GM12878 (cell line): ENCODE data around the gene THRB. TPM values are rescaled to one million over a fixed set of nuclear protein-coding genes. Genes with fewer than 3 reads are reported as not detected.

Experiments used
- ATAC-seq: fragments of 200-7000 bp; cut with Tn5 transposase; 3 replicates; pipeline ENCODE4 v1.9.1; 2020; ENCODE audit warnings: mild to moderate bottlenecking, moderate library complexity
- BruUV-seq: library from RNA; stranded (reverse); fragments of 400-500 nt; replicated peaks from 2 replicates; lab custom pipeline; 2021; lab: Mats Ljungman, UMichigan
- CTCF ChIA-PET: fragments of 300-600 bp; sonication (Branson Sonifier 250); formaldehyde crosslinking; extraction: SDS; loops from one replicate; lab custom pipeline; 2021; ENCODE audit warnings: inconsistent platforms; lab: Yijun Ruan, JAX
- POLR2A ChIA-PET: fragments of 350-600 bp; formaldehyde crosslinking; extraction: SDS; loops from one replicate; lab custom pipeline; 2021; ENCODE audit warnings: inconsistent platforms; lab: Charles Lee
- RAD21 ChIA-PET: fragments of 300-600 bp; sonication (Branson Sonifier 250); formaldehyde crosslinking; loops from one replicate; lab custom pipeline; 2023; ENCODE audit warnings: antibody characterized with exemption; ENCODE audit not compliant: unreplicated experiment; lab: Charles Lee
- SMC1A ChIA-PET: fragments of 300-600 bp; sonication (Branson Sonifier 250); formaldehyde crosslinking; loops from one replicate; lab custom pipeline; 2023; ENCODE audit not compliant: unreplicated experiment, uncharacterized antibody; lab: Charles Lee
- DNase-seq: peaks from one replicate; pipeline ENCODE4 v3.0.0-alpha.2; 2011; ENCODE audit warnings: low read depth, low spot score
- FAIRE-seq: peaks from 3 replicates; lab custom pipeline; 2011; peaks lifted over from hg19 to GRCh38; lab: Jason Lieb, UNC
- H2AFZ ChIP-seq: 2 replicates; pipeline ENCODE4 v1.6.0; 2011; ENCODE audit warnings: low read depth, low read length, control low read depth; ENCODE audit not compliant: control insufficient read depth
- H3K27ac ChIP-seq: 2 replicates; pipeline ENCODE4 v1.5.1; 2011; ENCODE audit warnings: control low read depth; ENCODE audit not compliant: control insufficient read depth, insufficient read depth
- H3K27me3 ChIP-seq, 2 experiments: replicated peaks in 1 of 2; 2 replicates each; pipeline versions ENCODE4 v1.6.0 to v1.6.1; 2011; ENCODE audit warnings: low read length in 1 of 2; ENCODE audit not compliant: control insufficient read depth in 2 of 2, insufficient read depth in 2 of 2
- H3K36me3 ChIP-seq, 2 experiments: 2 replicates each; pipeline ENCODE4 v1.5.1; 2011; ENCODE audit warnings: low read length in 1 of 2; ENCODE audit not compliant: control insufficient read depth in 2 of 2, insufficient read depth in 2 of 2
- H3K4me1 ChIP-seq: 2 replicates; pipeline ENCODE4 v1.6.1; 2011; ENCODE audit warnings: mild to moderate bottlenecking, low read length, moderate library complexity, mixed read lengths; ENCODE audit not compliant: control insufficient read depth, insufficient read depth
- H3K4me2 ChIP-seq: 2 replicates; pipeline ENCODE4 v1.6.0; 2011; ENCODE audit warnings: control low read depth; ENCODE audit not compliant: control insufficient read depth, insufficient read depth
- H3K4me3 ChIP-seq: fragments of 200-600 bp; sonication (generic); 2 replicates; pipeline ENCODE4 v1.5.1; 2016
- H3K79me2 ChIP-seq: 2 replicates; pipeline ENCODE4 v1.6.0; 2011; ENCODE audit warnings: low read length; ENCODE audit not compliant: control insufficient read depth, insufficient read depth
- H3K9ac ChIP-seq: 2 replicates; pipeline ENCODE4 v1.8.0; 2011; ENCODE audit warnings: low read length, control low read depth, mixed read lengths; ENCODE audit not compliant: control insufficient read depth, insufficient read depth
- H3K9me3 ChIP-seq: replicated peaks from 3 replicates; pipeline ENCODE4 v1.5.1; 2011; ENCODE audit warnings: mild to moderate bottlenecking, low read length; ENCODE audit not compliant: control insufficient read depth, insufficient read depth
- H4K20me1 ChIP-seq: 2 replicates; pipeline ENCODE4 v1.6.0; 2011; ENCODE audit not compliant: control insufficient read depth, insufficient read depth
- IKZF2 ChIP-seq, 2 experiments: fragments of 450-650 bp; IDR thresholded peaks; 2 replicates each; pipeline ENCODE4 v1.6.1; 2017; ENCODE audit warnings: mild to moderate bottlenecking in 2 of 2, moderate library complexity in 2 of 2
- MYC ChIP-seq: IDR thresholded peaks from 2 replicates; pipeline ENCODE4 v1.6.1; 2011; ENCODE audit warnings: mild to moderate bottlenecking, low read length, moderate library complexity, inconsistent platforms; ENCODE audit not compliant: insufficient read depth, insufficient replicate concordance, insufficient read length, severe bottlenecking
- RCOR1 ChIP-seq: conservative IDR thresholded peaks from 2 replicates; pipeline ENCODE4 v1.6.1; 2012; ENCODE audit warnings: low read depth, low read length, improper control_type of control experiment
- SREBF1 ChIP-seq: IDR thresholded peaks from 2 replicates; pipeline ENCODE4 v1.6.1; 2012; ENCODE audit warnings: mild to moderate bottlenecking, low read length
- TAF1 ChIP-seq: IDR thresholded peaks from 2 replicates; pipeline ENCODE4 v1.6.1; 2011; ENCODE audit warnings: mild to moderate bottlenecking, low read depth, low read length, borderline replicate concordance
- WGBS: methylation state at CpG from one replicate; pipeline ENCODE4 v1.1.6; 2016; ENCODE audit warnings: low lambda C conversion rate; ENCODE audit not compliant: insufficient replicate concordance, insufficient coverage; ENCODE audit errors: missing lambda C conversion rate; 5-methylcytosine and 5-hydroxymethylcytosine counted together
- in situ Hi-C: fragments of 300-500 bp; cut with MboI; formaldehyde crosslinking; loops from 9 replicates; pipeline ENCODE4 v1.14.3; 2018; ENCODE audit warnings: mixed read lengths
- intact Hi-C: fragments of 100-400 bp; cut with micrococcal nuclease; formaldehyde crosslinking; loops from one replicate; pipeline ENCODE4 v1.14.2; 2022; ENCODE audit not compliant: unreplicated experiment
- polyA plus RNA-seq, 11 experiments: library from polyadenylated mRNA; depleted of rRNA in 4 of 11; unstranded in 6 of 11; stranded (reverse) in 5 of 11; fragments of >200 nt; fragmentation: Nextera tagmentation in 4 of 11; fragmentation: Illumina TruSeq in 1 of 11; extraction: Ambion mirVana in 4 of 11; extraction: Trizol in 1 of 11; gene quantifications; 1 replicate in 1 of 11; 2 replicates in 10 of 11; pipeline versions ENCODE4 v1.2.1 to v1.2.3, GENCODE V29; 2011 to 2016; ENCODE audit warnings: inconsistent platforms in 2 of 11, missing spikeins in 2 of 11, low read depth in 1 of 11
- total RNA-seq, 4 experiments: library from RNA; depleted of rRNA in 3 of 4; stranded (reverse); fragments of >200 nt in 3 of 4; fragmentation: Illumina TruSeq in 1 of 4; extraction: Trizol in 1 of 4; gene quantifications; 2 replicates each; pipeline versions ENCODE4 v1.2.1 to v1.2.3, GENCODE V29; 2013 to 2021
- TF ChIP-seq, protein P1 (sequence below): IDR thresholded peaks from 2 replicates; pipeline ENCODE4 v1.6.1; 2012; ENCODE audit warnings: low read length, inconsistent platforms

The THRB gene
- total and polyA plus RNA-seq, 10 of the 15 experiments (the other 5 are each of a cell fraction or from before 2014, with no cell fraction given): 0.05 TPM; not detected in 9

DNA sequence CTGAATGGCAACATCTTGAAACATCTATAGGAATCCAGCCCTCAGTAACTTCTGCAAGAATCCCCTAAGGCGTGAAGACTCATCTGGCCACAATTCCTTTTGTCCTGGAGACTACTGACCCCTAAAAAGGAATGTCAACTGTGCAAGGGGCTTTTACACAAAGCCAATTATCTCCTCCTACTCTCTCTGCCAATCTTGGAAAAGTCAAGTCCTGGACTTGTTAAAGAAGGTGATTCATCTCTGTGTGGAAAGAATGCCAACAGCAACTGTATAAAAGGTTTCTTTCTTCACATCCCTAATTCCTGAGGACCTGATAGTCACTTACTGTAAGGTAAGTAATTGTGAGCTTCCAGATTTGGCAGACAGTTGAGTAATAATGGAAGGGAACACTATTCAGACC lies 22.3 kb downstream of the THRB start (continued):
- TF ChIP-seq MYC: no peak
- no peak for TF ChIP-seq RCOR1
- TF ChIP-seq SREBF1: no peak
- TF ChIP-seq, protein P1, sequence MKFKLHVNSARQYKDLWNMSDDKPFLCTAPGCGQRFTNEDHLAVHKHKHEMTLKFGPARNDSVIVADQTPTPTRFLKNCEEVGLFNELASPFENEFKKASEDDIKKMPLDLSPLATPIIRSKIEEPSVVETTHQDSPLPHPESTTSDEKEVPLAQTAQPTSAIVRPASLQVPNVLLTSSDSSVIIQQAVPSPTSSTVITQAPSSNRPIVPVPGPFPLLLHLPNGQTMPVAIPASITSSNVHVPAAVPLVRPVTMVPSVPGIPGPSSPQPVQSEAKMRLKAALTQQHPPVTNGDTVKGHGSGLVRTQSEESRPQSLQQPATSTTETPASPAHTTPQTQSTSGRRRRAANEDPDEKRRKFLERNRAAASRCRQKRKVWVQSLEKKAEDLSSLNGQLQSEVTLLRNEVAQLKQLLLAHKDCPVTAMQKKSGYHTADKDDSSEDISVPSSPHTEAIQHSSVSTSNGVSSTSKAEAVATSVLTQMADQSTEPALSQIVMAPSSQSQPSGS: no peak
- no peak for TF ChIP-seq TAF1

DNA sequence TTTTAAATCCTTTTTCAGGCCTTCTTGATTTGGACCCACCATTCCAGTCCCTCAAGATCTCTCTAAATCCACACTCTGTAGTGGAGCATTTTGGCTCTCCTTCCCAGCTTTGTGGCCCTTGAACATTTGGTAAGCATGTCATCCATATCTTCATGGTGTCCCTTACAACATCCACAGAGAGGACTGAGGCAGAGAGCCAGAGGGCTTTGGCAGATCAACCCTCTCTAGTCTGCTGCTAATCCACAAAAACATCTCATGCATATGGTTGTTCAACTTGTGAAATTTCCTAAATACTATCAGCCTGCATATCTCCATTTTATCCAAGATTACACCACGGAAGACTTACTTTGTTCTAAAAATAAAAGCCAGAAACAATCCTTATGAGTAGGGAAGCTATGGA lies 23.2 kb downstream of the THRB start:
- SMC1A ChIA-PET: no interaction called here
- no peak for FAIRE-seq
- BruUV-seq: no TSS peak
- Histone ChIP-seq H3K4me1 (no peaks in the 10 kb centered on the region), H2AFZ (no peak overlapping the region), H3K27me3 (no peaks in the 10 kb centered on the region), H3K27ac (no peak overlapping the region), H3K79me2 (no peaks in the 10 kb centered on the region), H3K36me3 (no peaks in the 10 kb centered on the region), H4K20me1 (no peaks in the 10 kb centered on the region), H3K9ac (no peak overlapping the region), H3K4me2 (no peak overlapping the region), H3K9me3 (no peaks in the 10 kb centered on the region), H3K4me3 (no peak overlapping the region)
- no peak for DNase-seq
- TF ChIP-seq IKZF2 (IDR thresholded peaks at IDR 0.05): no peak
- 0% methylated on average over 1 of the region's 1 CpG for WGBS
- RAD21 ChIA-PET: no interaction called here
- POLR2A ChIA-PET: interaction anchor here (0.5 kb wide), 1 partner anchor 209 kb away, joined by 3 read pairs; no protein-coding TSS in a partner anchor
- no peak for ATAC-seq
- intact Hi-C loops (no loop called here), in situ Hi-C loops (no loop called here)
- CTCF ChIA-PET: no interaction called here
